COLO829 (cell line): Measurements from ENCODE around the gene TMEM139.
A peak's percentile ranks its signal among the peaks of the same experiment; 100 is the strongest.

ENCODE experiments used
- DNase-seq: peaks from one replicate; pipeline ENCODE4 v3.0.0; 2012; ENCODE audit warnings: low spot score

TMEM139 gene

GRCh38 chr7:143325240-143325639, 40.5 kb downstream of the TMEM139 start:
- no peak for DNase-seq

GRCh38 chr7:143327903-143328302, 43.1 kb downstream of the TMEM139 start:
- DNase-seq: no peak

- no peak for DNase-seq
These were observed 44.9 kb downstream of the TMEM139 start for GRCh38 chr7:143329471-143330170.

- peak; percentile 63 for DNase-seq
These were observed 46.5 kb downstream of the TMEM139 start for GRCh38 chr7:143331179-143331801.

GRCh38 chr7:143334244-143334643, 49.5 kb downstream of the TMEM139 start:
- no peak for DNase-seq

DNA sequence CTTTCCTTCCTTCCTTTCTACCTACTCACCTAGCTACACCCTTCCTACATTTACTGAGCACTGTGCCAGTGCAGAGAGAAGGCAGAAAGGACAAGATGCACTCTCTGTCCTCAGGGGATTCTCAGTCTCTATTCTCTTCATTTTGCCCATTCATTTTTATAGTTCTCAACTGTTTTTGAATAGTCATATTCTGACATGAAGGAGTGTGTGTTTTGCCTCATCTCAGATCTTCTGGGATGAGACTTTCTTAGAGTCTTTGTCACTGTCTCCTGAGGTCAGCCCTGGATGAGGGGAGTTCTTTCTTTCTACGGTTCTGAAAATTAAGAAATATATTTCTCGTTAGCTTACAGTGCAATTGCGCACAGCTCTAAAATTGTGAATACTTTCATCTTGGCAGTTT, 52.5 kb downstream of the TMEM139 start:
- DNase-seq: no peak
